ENCODE results near the gene ZNF705A.
A peak's percentile ranks its signal among the peaks of the same experiment; 100 is the strongest.
"Not testable (repeated sequence)": the region's sequence is repeated elsewhere in the genome, so short reads cannot be mapped to it uniquely, and the experiment has no call there.

Gene ZNF705A

DNA sequence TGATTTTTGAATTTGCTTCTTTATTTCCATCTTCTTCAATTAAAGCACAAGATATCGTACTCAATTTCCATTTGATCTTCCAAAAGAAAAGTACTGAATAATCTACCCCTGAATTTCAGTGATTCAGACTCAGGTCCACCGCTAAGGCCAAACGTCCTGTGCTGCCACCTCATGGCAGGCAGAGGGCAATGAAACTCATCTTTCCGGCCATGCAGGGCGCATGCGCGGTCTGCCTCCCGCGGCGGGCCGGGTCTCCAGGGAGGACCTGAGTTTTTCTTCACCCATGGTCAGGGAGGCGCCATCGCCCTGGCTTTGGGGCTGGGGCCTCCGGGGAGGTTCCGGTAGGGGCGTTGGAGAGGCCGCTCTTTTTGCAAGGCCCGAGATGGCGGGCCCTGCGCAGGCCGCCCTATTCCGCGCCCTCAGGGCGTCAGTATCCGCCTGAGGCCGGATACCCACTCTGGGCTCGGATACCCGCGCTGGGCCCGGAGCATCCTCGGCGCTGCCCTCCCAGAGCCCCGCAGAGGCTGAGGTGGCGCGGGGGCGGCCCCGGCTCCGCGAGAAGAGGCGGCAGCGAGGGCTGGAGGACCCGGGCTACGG, 23.3 kb downstream of the ZNF705A start:
- in situ Hi-C loops (cut with MboI; ENCODE audit: low sequenced_read_pairs, unreplicated experiment), result not testable (repeated sequence)
- TF ChIP-seq, protein P1, sequence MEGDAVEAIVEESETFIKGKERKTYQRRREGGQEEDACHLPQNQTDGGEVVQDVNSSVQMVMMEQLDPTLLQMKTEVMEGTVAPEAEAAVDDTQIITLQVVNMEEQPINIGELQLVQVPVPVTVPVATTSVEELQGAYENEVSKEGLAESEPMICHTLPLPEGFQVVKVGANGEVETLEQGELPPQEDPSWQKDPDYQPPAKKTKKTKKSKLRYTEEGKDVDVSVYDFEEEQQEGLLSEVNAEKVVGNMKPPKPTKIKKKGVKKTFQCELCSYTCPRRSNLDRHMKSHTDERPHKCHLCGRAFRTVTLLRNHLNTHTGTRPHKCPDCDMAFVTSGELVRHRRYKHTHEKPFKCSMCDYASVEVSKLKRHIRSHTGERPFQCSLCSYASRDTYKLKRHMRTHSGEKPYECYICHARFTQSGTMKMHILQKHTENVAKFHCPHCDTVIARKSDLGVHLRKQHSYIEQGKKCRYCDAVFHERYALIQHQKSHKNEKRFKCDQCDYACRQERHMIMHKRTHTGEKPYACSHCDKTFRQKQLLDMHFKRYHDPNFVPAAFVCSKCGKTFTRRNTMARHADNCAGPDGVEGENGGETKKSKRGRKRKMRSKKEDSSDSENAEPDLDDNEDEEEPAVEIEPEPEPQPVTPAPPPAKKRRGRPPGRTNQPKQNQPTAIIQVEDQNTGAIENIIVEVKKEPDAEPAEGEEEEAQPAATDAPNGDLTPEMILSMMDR (IDR thresholded peaks at IDR 0.05; ENCODE audit: borderline replicate concordance, control extremely low read depth, extremely low read depth, insufficient read depth, missing control alignments), result peak; percentile 81
- DNase-seq (ENCODE audit: low spot score), result peak; percentile 74

DNA sequence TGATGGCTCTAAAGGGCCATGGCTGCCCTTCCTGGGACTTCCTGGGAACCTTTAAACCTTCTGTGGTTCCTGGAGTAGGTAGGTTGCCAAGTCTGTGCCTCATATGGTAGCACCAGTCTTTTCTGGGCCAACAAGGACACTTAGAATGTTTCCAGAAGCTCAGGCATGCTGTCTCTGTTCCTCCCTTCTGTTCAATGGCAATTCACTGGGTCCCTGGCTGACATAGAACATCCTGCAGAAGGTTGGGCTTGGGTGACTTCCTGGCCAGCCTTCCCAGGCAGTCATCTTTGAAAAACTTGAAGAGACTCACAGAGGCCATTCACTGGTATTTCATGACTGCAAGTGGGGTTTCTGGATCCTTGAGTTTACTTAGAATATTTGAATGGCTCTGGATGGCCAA, 24.5 kb downstream of the ZNF705A start:
- in situ Hi-C loops (cut with MboI; ENCODE audit: low sequenced_read_pairs, unreplicated experiment); DNase-seq (ENCODE audit: low spot score): not testable (repeated sequence)

DNA sequence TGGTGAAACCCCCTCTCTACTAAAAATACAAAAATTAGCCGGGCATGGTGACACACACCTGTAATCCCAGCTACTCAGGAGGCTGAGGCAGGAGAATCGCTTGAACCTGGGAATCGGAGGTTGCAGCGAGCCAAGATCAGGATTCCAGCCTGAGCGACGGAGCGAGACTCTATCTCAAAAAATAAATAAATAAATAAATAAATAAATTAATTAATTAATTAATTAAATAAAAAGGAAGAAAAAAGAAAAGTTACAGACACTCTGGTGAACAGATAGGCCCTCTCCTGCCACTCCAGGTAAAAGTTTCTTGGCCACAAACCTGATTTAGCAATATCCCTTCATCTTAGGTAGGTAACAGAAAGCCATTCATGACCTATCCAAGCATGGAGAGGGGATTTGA, 26.1 kb downstream of the ZNF705A start:
- in situ Hi-C loops (cut with MboI; ENCODE audit: low sequenced_read_pairs, unreplicated experiment); DNase-seq (ENCODE audit: low spot score): not testable (repeated sequence)

DNA sequence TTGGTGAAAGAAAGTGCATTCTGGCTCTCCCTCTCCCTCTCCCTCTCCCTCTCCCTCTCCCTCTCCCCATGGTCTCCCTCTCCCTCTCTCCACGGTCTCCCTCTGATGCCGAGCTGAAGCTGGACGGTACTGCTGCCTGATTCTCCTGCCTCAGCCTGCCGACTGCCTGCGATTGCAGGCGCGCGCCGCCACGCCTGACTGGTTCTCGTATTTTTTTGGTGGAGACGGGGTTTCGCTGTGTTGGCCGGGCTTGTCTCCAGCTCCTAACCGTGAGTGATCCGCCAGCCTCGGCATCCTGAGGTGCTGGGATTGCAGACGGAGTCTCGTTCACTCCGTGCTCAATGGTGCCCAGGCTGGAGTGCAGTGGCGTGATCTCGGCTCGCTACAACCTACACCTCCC, 26.5 kb downstream of the ZNF705A start:
- DNase-seq (ENCODE audit: low spot score); in situ Hi-C loops (cut with MboI; ENCODE audit: low sequenced_read_pairs, unreplicated experiment): not testable (repeated sequence)

DNA sequence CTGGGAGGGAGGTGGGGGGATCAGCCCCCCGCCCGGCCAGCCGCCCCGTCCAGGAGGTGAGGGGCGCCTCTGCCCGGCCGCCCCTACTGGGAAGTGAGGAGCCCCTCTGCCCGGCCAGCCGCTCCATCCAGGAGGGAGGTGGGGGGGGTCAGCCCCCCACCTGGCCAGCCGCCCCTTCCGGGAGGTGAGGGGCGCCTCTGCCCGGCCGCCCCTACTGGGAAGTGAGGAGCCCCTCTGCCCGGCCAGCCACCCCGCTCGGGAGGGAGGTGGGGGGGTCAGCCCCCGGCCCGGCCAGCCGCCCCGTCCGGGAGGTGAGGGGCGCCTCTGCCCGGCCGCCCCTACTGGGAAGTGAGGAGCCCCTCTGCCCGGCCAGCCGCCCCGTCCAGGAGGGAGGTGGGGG, 27.4 kb downstream of the ZNF705A start:
- in situ Hi-C loops (cut with MboI; ENCODE audit: low sequenced_read_pairs, unreplicated experiment), result not testable (repeated sequence)

DNA sequence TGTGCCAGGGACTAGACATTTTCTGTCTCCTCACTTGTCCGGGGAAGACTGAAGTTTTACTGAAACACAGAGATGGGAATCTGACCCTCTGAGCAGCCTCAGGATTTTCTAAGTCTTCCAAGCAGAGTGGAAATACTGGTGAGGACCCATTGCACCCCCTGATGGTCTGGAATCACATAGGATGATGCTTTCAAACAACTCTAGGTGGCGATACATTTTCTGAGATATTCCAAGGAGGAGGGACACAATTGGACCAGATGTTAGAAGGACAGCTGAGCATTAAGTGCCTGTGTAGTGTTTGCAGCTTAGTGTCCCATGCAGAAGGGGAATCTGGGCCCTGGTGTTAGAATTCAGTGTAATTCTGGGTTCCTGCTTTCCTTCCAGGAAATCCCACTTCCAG, 31.3 kb downstream of the ZNF705A start:
- DNase-seq (ENCODE audit: low spot score); in situ Hi-C loops (cut with MboI; ENCODE audit: low sequenced_read_pairs, unreplicated experiment): not testable (repeated sequence)

More for the DNA sequence above, 27.4 kb downstream of the ZNF705A start:
- DNase-seq (ENCODE audit: low spot score), result not testable (repeated sequence)

DNA sequence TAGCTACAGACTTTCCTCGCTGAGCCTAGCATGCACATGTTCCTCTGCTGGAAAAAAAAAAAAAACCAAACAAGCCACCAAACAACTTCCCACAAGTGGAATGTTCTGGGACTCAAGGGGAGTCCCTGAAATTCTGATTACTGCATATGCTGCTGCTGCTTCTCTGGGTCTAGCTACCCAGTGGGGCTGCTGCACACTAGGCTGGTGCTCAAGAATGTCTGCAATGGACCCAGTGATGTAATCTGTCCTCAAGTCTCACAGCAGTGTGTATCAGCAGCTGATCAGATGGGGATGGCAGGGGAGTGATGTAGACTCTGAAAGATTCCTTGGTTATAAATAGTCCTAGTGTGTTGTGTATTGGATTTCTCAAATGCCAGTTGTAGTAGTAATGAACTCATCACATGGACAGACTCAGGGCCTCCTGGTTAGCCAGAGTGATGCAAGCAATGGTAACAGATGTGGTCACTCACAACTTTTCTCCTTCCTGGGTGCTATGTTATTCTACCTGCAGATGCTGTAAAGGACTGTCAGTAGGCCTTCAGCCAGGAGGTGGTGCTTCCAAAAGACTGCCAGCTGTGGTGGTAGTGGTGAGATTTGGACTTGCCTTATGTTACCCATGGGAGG, 41.0 kb downstream of the ZNF705A start:
- DNase-seq (ENCODE audit: low spot score); in situ Hi-C loops (cut with MboI; ENCODE audit: low sequenced_read_pairs, unreplicated experiment): not testable (repeated sequence)

DNA sequence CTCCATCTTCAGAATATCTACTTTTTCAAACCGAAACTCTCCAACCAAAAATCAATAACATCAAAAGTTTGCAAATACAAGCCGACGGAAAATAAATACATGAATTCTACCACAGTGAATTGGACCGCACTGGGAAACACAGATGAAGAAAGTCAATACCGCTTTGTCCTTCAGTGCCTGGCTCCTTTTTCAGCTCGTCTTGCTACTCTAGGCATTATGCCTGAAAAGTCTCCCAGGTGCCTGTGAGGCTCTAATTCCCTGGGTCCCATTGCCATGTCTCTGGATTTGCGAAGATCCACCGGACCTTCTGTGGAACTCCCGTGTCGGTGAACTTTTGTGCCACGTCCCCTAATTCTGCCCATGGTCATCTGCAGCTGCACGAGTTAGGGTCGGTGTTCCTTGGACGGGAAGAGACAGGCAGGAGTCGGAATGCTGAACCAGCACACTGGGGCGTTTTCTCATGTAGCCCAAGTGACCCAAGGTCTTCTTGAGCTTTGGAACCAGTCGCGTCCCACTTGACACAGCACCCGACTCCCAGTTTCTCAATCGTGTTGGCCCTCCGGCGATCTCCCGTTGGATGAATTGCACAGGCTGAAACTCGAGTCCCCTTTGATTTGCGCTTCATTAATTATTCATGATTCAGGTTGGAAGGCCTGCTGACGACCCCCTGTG, 62.0 kb downstream of the ZNF705A start:
- DNase-seq (ENCODE audit: low spot score); in situ Hi-C loops (cut with MboI; ENCODE audit: low sequenced_read_pairs, unreplicated experiment): not testable (repeated sequence)

DNA sequence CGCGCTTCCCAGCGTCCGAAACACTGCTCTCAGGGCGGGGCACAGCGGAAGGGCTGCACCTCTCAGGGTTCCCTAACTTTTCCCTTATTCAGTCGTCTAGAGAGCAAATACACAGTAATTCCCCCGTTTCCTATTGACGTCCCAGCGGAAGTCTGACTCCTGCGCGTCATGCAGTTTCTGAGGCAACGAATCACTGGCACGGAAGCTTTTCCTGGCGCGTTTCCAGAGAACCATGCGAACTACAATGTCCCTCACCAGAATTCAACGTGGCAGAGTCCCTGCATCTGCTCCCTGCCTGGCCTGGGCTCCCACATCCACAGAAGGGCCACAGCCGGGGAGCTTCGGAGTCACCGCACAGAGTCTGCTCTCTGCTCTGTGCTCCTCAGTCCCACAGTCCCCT, 64.6 kb downstream of the ZNF705A start:
- in situ Hi-C loops (cut with MboI; ENCODE audit: low sequenced_read_pairs, unreplicated experiment); DNase-seq (ENCODE audit: low spot score): not testable (repeated sequence)

DNA sequence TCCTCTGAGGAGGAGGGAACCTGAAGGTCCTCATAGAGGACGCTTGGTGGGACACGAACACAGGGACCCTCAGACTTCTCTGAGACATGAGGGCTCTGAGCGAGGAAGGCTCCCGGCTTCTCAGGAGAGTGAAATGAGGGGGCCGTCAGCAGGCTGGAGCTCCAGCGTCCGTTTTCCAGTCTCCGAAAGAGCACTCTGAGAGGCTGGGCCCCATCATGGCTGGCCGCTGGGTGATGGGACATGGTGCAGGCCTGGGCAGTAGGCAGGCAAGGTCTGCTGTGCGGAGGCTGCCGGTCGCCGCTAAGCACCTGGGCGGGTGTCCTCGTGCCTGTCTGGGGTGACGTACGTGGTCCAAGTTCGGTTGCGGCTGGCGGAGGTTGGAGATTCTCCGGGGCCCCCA, 65.0 kb downstream of the ZNF705A start:
- in situ Hi-C loops (cut with MboI; ENCODE audit: low sequenced_read_pairs, unreplicated experiment); DNase-seq (ENCODE audit: low spot score): not testable (repeated sequence)

DNA sequence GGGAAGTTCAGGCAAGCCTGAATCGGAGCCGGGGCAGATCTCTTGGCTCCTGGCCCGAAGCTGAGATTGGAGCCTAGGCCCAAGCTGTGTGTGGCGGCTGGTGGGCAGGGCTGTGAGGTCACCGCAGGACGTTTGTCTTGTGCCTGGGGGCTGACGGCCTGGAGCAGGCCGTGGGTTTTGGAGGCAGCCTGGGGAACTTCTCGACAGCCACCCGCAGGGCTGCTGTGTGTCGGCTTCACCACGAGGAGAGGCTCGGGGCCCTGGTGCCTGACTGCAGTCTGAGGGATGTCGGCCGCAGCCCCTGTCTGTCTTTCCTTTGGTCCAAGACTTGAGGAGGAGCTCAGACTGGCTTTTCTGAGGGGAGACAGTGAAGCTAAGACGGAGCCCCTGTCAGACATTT, 65.5 kb downstream of the ZNF705A start:
- DNase-seq (ENCODE audit: low spot score); in situ Hi-C loops (cut with MboI; ENCODE audit: low sequenced_read_pairs, unreplicated experiment): not testable (repeated sequence)

DNA sequence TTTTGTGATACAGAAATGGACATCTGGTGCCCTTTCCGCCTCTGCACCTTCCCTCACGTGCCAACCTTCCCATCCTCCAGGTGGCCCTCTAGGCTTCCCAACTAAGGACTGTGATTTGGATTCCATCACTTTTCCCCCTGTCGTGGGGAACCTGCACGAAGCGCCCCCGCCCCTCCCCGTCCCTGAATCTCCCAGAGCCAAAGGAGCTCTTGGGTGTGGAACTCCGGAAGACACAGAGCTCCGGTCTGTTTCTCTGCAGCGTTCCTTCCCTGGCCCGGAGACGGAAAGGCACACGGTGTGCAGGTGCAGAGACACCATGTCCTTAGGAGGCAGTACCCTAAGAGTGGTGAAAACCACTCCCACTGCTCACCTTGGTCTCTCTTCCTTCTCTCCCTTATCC, 66.8 kb downstream of the ZNF705A start:
- in situ Hi-C loops (cut with MboI; ENCODE audit: low sequenced_read_pairs, unreplicated experiment); DNase-seq (ENCODE audit: low spot score): not testable (repeated sequence)

DNA sequence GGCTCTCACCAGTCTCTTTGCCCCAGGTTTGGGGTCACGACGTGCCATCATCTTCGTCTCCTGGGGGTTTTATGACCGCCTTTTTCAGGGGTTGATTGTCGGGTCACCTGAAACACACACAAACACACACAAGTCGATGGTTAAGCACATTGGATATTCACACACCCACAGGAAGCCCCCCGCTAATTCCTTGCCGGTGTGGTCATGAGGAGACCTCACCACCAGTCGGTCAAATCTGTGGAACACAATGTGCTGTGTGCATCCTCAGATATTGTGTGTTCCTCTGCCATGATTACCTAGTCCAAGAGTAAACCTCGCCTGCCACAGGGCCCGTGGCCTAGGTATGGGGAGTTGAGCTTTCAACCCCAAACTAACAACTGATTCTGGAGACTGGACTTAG, 68.0 kb downstream of the ZNF705A start:
- DNase-seq (ENCODE audit: low spot score); in situ Hi-C loops (cut with MboI; ENCODE audit: low sequenced_read_pairs, unreplicated experiment): not testable (repeated sequence)
